Neural cell (in vitro differentiated cells): ENCODE data around the gene TBL1X. TPM values are rescaled to one million over a fixed set of nuclear protein-coding genes. Genes with fewer than 3 reads are reported as not detected.

Experiments
- H2AFZ ChIP-seq: fragments of 200-600, 300-800 bp; sonication (generic), shearing (Covaris generic); 2 replicates; pipeline ENCODE4 v1.6.0; 2014; ENCODE audit warnings: low read depth, mild to moderate bottlenecking, antibody characterized with exemption, low read length, moderate library complexity
- H3F3A ChIP-seq: fragments of 200-600 bp; shearing (Covaris generic); 2 replicates; pipeline ENCODE4 v1.6.1; 2016; ENCODE audit warnings: mild to moderate bottlenecking, moderate library complexity, mixed read lengths, antibody characterized with exemption, low read length; ENCODE audit not compliant: insufficient read depth, poor library complexity, severe bottlenecking
- H3K27ac ChIP-seq: fragments of 200-600, 300-800 bp; sonication (generic), shearing (Covaris generic); 2 replicates; pipeline ENCODE4 v1.5.1; 2014; ENCODE audit warnings: mild to moderate bottlenecking, low read length, moderate library complexity
- H3K27me3 ChIP-seq: fragments of 300-800, 200-600 bp; sonication (generic), shearing (Covaris generic); 2 replicates; pipeline ENCODE4 v1.6.0; 2014; ENCODE audit warnings: mild to moderate bottlenecking, low read depth, low read length, moderate library complexity; ENCODE audit not compliant: insufficient read depth
- H3K36me3 ChIP-seq: fragments of 300-800, 200-600 bp; sonication (generic), shearing (Covaris generic); 2 replicates; pipeline ENCODE4 v1.5.1; 2014; ENCODE audit warnings: mild to moderate bottlenecking, antibody characterized with exemption, low read length, moderate library complexity; ENCODE audit not compliant: insufficient read depth
- H3K4me2 ChIP-seq: fragments of 300-800, 200-600 bp; sonication (generic), shearing (Covaris generic); 2 replicates; pipeline ENCODE4 v1.6.0; 2014; ENCODE audit warnings: mild to moderate bottlenecking, low read length
- H3K4me3 ChIP-seq: fragments of 300-800, 200-600 bp; sonication (generic), shearing (Covaris generic); 2 replicates; pipeline ENCODE4 v1.5.1; 2014; ENCODE audit warnings: mild to moderate bottlenecking, low read length, moderate library complexity
- H3K79me2 ChIP-seq: fragments of 200-600 bp; shearing (Covaris generic); replicated peaks from 2 replicates; pipeline ENCODE4 v1.6.0; 2014; ENCODE audit warnings: mild to moderate bottlenecking, low read length, moderate library complexity; ENCODE audit not compliant: insufficient read depth
- H3K9ac ChIP-seq: fragments of 300-800, 200-600 bp; sonication (generic), shearing (Covaris generic); 2 replicates; pipeline ENCODE4 v1.6.1; 2016; ENCODE audit warnings: mild to moderate bottlenecking, low read length, mixed read lengths
- H3K9me2 ChIP-seq: fragments of 200-600 bp; shearing (Covaris generic); 2 replicates; pipeline ENCODE4 v1.6.1; 2016; ENCODE audit warnings: mild to moderate bottlenecking, low read length, mixed read lengths; ENCODE audit not compliant: insufficient read depth
- H3K9me3 ChIP-seq: fragments of 200-600, 300-800 bp; sonication (generic), shearing (Covaris generic); 2 replicates; pipeline ENCODE4 v1.6.1; 2016; ENCODE audit warnings: mild to moderate bottlenecking, mixed run types, low read length, moderate library complexity, mixed read lengths
- H4K20me1 ChIP-seq: fragments of 200-600 bp; shearing (Covaris generic); 2 replicates; pipeline ENCODE4 v1.6.1; 2016; ENCODE audit warnings: mild to moderate bottlenecking, mixed run types; ENCODE audit not compliant: insufficient read depth
- CTCF ChIP-seq: fragments of 450-650 bp; IDR thresholded peaks from 2 replicates; pipeline ENCODE4 v1.5.1; 2014; ENCODE audit warnings: antibody characterized with exemption, mild to moderate bottlenecking, moderate library complexity; ENCODE audit not compliant: poor library complexity, severe bottlenecking
- EP300 ChIP-seq: fragments of 450-650 bp; conservative IDR thresholded peaks from 2 replicates; pipeline ENCODE4 v1.6.1; 2014; ENCODE audit warnings: antibody characterized with exemption, mild to moderate bottlenecking, moderate library complexity; ENCODE audit not compliant: poor library complexity, severe bottlenecking
- EZH2 ChIP-seq: fragments of 200-600, 300-800 bp; shearing (Covaris generic), sonication (generic); IDR thresholded peaks from 2 replicates; pipeline ENCODE4 v1.6.1; 2014; ENCODE audit warnings: antibody characterized with exemption, low read length, borderline replicate concordance, mild to moderate bottlenecking; ENCODE audit not compliant: insufficient read depth, poor library complexity, severe bottlenecking
- MXI1 ChIP-seq: fragments of 450-650 bp; conservative IDR thresholded peaks from 2 replicates; pipeline ENCODE4 v1.6.1; 2014; ENCODE audit warnings: antibody characterized with exemption, mild to moderate bottlenecking; ENCODE audit not compliant: poor library complexity, severe bottlenecking
- POLR2AphosphoS5 ChIP-seq: IDR thresholded peaks from 2 replicates; pipeline ENCODE4 v1.6.1; 2012
- RAD21 ChIP-seq: fragments of 450-650 bp; conservative IDR thresholded peaks from 2 replicates; pipeline ENCODE4 v1.6.1; 2014; ENCODE audit warnings: antibody characterized with exemption, mild to moderate bottlenecking, moderate library complexity
- REST ChIP-seq: IDR thresholded peaks from 2 replicates; pipeline ENCODE4 v1.6.1; 2012; ENCODE audit warnings: borderline replicate concordance
- SMC3 ChIP-seq: fragments of 450-650 bp; conservative IDR thresholded peaks from 2 replicates; pipeline ENCODE4 v1.6.1; 2014; ENCODE audit warnings: antibody characterized with exemption, mild to moderate bottlenecking, moderate library complexity; ENCODE audit not compliant: poor library complexity
- TAF1 ChIP-seq: IDR thresholded peaks from 2 replicates; pipeline ENCODE4 v1.6.1; 2012; ENCODE audit warnings: low read depth
- polyA plus RNA-seq: library from polyadenylated mRNA; depleted of rRNA; stranded (reverse); fragments of >200 nt; gene quantifications from 2 replicates; pipeline ENCODE4 v1.2.3, GENCODE V29; 2014

TBL1X gene
- polyA plus RNA-seq, 1 donor from 2014 or later = 2.2 TPM

- H3K36me3 ChIP-seq = no peaks in the 10 kb centered on the region
- no peak overlapping the region for H3K9ac ChIP-seq
- H3K27ac ChIP-seq = no peak overlapping the region
- H2AFZ ChIP-seq = no peak overlapping the region
- H3K27me3 ChIP-seq = no peaks in the 10 kb centered on the region
- H4K20me1 ChIP-seq = no peaks in the 10 kb centered on the region
- H3K9me2 ChIP-seq = no peaks in the 10 kb centered on the region
- H3F3A ChIP-seq = no peaks in the 10 kb centered on the region
- H3K4me2 ChIP-seq = no peak overlapping the region
- no peak overlapping the region for H3K4me3 ChIP-seq
- no peaks in the 10 kb centered on the region for H3K9me3 ChIP-seq
- peaks cover 6% of the 10 kb centered on the region for H3K79me2 ChIP-seq
- TF ChIP-seq EP300 = no peak
- no peak for TF ChIP-seq MXI1
- TF ChIP-seq RAD21 = no peak
- no peak for TF ChIP-seq TAF1
- no peak for TF ChIP-seq CTCF
- no peak for TF ChIP-seq REST
- TF ChIP-seq POLR2AphosphoS5 = no peak
- no peak for TF ChIP-seq EZH2
- no peak for TF ChIP-seq SMC3
These were observed 30.6 kb downstream of the TBL1X start for GRCh38 chrX:9495496-9495895.

- Histone ChIP-seq H3K4me2 (no peak overlapping the region), H3K79me2 (peaks cover 2% of the 10 kb centered on the region), H4K20me1 (no peaks in the 10 kb centered on the region), H3K27ac (no peak overlapping the region), H3K4me3 (no peak overlapping the region), H3K9me3 (no peaks in the 10 kb centered on the region), H3K27me3 (no peaks in the 10 kb centered on the region), H3K9me2 (no peaks in the 10 kb centered on the region), H3K36me3 (no peaks in the 10 kb centered on the region), H3K9ac (no peak overlapping the region), H2AFZ (no peak overlapping the region), H3F3A (no peaks in the 10 kb centered on the region)
- TF ChIP-seq EP300 = no peak
- TF ChIP-seq POLR2AphosphoS5 = no peak
- no peak for TF ChIP-seq SMC3
- TF ChIP-seq EZH2 = no peak
- no peak for TF ChIP-seq TAF1
- no peak for TF ChIP-seq CTCF
These were observed 33.4 kb downstream of the TBL1X start for GRCh38 chrX:9498236-9498635.
